H7 (cell line): Measurements from ENCODE around the gene LGALS4. TPM values are rescaled to one million over a fixed set of nuclear protein-coding genes. Genes with fewer than 3 reads are reported as not detected.
"Not testable (repeated sequence)": the region's sequence is repeated elsewhere in the genome, so short reads cannot be mapped to it uniquely, and the experiment has no call there.

Source experiments
- DNase-seq: peaks from one replicate; pipeline ENCODE4 v3.0.0; 2012
- H3K27me3 ChIP-seq: 2 replicates; pipeline ENCODE4 v1.6.0; 2011; ENCODE audit warnings: mild to moderate bottlenecking, low read length; ENCODE audit not compliant: control insufficient read depth, insufficient read depth
- H3K36me3 ChIP-seq: replicated peaks from 2 replicates; pipeline ENCODE4 v1.5.1; 2011; ENCODE audit warnings: low read length; ENCODE audit not compliant: control insufficient read depth, insufficient read depth
- H3K4me3 ChIP-seq: 2 replicates; pipeline ENCODE4 v1.5.1; 2011; ENCODE audit warnings: low read depth, mild to moderate bottlenecking, control low read depth, low read length, moderate library complexity; ENCODE audit not compliant: insufficient read depth
- total RNA-seq: library from RNA; depleted of rRNA; stranded (reverse); fragments of >200 nt; shearing (Covaris generic); gene quantifications from 2 replicates; pipeline ENCODE4 v1.2.3, GENCODE V29; 2014

LGALS4 gene
- total RNA-seq, 1 experiment from 2014 or later: not detected

DNA sequence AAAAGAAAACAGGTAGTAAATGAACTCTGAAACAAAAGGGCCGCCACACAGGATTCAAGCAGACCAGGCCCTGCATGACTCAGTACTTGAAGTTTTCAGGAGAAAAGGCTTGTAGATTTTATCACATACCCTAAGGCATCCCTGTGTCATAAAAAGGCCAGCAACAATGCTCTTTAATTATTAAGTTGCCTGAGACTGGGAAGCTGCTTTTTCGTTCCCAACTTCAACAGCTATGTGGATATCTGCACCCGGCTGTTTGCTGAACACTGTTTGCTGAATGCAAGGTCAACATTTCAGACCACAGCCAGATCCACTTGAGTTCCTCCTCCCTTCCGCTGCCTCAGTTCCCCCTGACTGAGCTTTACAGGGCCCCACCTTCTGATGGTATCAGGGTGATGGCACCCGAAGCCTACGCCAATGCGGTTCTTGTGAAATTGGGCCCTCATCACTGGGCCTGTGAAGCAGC lies 24.9 kb upstream of the LGALS4 start:
- Histone ChIP-seq H3K4me3 (no peak overlapping the region), H3K27me3 (no peaks in the 10 kb centered on the region), H3K36me3 (peaks cover 61% of the 10 kb centered on the region)
- DNase-seq: peak; percentile 21

DNA sequence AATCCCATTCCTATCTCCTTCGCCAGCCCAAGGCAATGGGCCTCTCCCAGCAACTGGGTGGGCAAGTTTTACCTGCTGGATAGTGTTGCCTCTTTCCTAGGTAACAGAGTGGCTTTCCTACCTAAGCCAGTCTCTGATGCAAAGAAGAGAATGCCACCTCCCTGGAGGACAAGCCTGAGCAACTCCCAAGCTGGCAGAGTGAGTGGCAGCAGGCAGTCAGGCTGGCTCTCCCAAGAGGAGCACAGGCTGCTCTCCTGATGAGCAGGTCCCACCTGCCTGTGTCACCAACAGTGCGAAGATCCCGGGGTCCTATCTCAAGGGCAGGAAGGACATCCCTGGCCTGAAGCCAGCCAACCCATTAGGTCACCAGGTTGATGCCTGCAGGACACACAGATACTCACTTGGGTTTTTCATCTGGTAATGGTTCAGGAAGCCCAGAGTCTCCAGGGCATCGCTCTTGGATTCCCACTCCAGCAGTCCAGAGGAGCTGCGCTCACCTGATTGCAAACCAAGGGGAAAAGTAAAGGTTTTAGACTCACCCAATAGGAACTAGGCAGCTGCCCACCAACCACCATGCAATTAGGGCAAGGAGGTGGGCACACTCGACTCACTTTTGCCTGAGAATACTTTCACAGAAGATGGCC lies 24.4 kb upstream of the LGALS4 start:
- peak; percentile 21 for DNase-seq
- peaks cover 55% of the 10 kb centered on the region for H3K36me3 ChIP-seq

DNA sequence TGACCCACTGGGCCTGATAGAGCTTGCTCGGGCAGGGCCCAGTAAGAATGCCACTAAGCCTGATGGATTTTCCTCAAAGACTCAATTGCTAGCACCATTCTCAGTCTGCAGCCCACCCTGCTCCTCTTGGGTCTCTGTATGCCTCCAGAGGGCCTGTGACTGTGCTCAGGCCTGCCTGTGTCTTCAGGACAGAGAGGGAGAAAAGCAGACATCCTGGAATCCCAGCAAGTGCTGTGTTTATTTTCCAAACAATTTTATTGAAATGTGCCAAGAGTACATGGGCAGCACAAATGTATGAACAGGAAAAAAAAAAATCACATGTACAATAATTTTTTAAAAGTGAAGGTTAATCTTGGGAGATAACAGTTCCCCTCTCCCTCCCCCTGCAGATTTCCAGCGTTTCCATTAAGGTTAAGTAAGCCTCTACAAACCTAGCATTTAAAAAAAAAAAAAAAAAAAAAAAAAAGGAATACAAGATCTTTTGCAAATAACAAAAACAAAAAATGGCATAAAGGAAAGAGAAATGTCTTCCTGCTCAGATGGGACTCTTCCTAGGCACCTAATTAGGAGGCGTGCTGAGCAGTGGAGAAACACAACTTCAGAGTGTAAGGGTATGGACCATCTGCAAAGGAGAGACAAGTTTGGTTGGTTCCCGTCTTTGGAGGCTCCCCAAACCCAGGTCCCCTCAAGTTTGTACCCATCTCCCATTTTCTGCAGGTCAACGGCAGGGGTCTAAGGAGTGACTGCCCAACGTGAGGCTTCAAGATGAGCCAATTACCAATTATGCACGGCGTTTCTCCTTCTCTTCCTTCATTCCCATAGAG lies 23.6 kb upstream of the LGALS4 start:
- no peaks in the 10 kb centered on the region for H3K27me3 ChIP-seq
- peak; percentile 14 for DNase-seq
- peaks cover 51% of the 10 kb centered on the region for H3K36me3 ChIP-seq
- no peak overlapping the region for H3K4me3 ChIP-seq

More for the DNA sequence above, 24.4 kb upstream of the LGALS4 start:
- Histone ChIP-seq H3K4me3 (no peak overlapping the region), H3K27me3 (no peaks in the 10 kb centered on the region)

DNA sequence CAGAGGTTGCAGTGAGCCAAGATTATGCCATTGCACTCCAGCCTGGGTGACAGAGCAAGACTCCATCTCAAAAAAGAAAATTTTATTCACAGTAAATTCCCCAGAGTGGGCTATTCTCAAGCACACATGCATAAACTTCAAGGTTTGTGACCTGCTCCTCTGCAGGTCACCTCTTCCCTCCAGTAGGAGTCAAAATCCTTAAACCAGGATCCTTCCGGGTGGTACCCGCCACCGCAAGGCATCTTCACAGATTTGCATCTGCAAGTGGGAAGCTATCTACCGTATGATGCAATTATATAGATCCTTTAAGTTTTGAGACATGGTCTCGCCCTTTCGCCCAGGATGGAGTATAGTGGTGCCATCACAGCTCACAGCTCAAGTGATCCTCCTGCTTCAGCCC lies 21.8 kb upstream of the LGALS4 start:
- DNase-seq: peak; percentile 24
- peaks cover 41% of the 10 kb centered on the region for H3K36me3 ChIP-seq

DNA sequence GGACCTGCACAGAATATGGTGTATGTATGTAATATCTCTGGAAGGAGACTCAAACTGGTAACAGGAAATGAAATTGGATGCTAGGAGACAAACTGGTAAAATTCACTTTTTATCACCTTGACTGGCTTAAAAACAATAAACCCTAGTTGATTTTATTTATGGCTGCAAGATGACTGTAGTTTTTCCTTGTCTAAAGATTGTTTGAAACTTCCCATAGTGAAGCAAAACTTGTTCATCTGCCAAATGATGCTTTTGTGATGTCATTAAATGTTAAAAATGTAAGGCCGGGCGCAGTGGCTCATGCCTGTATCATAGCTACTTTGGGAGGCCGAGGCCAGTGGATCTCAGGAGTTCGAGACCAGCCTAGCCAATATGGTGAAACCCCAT lies 21.4 kb upstream of the LGALS4 start:
- H3K4me3 ChIP-seq: no peak overlapping the region
- no peak for DNase-seq
- H3K36me3 ChIP-seq: peaks cover 36% of the 10 kb centered on the region
- H3K27me3 ChIP-seq: no peaks in the 10 kb centered on the region

More for the DNA sequence above, 21.8 kb upstream of the LGALS4 start:
- Histone ChIP-seq H3K27me3 (no peaks in the 10 kb centered on the region), H3K4me3 (no peak overlapping the region)

DNA sequence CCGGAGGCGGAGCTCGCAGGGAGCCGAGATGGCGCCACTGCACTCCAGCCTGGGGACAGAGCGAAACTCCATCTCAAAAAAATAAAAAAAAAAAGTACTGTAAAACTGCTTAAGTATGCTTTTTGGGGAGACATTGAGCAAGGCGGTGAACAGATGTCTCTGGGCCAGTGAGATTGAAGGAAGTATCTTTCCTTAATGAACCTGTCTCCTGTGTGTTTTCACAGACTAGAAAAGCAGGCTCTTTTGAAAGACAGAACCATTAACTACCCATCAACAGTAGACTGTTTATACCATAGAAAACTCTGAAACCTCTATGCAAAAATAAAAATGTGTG lies 20.3 kb upstream of the LGALS4 start:
- no peaks in the 10 kb centered on the region for H3K27me3 ChIP-seq
- H3K36me3 ChIP-seq: peaks cover 26% of the 10 kb centered on the region
- H3K4me3 ChIP-seq: no peak overlapping the region
- DNase-seq: peak; percentile 27

DNA sequence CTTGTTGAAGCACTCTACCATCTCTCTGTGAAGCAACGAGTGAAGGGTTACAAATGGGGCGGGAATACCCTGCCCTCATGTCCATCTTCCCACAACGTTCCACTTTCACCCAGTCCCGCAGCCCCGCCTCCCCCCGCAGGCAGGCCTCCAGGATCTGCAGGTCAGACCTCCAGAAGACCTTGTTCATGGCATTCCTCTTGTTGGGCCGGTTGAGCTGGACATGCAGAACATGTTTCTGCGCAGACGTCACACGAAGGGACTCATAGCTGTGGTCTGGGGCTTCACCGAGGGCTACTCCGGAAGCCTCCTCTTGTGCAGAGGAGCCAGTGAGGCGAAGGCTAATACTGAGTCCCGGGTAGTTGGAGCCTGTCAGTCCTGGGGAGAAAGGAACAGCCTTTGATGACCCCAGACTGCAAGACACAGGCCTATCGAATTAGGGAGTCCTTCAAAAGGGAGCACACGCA lies 18.4 kb upstream of the LGALS4 start:
- peak; percentile 65 for DNase-seq
- Histone ChIP-seq H3K36me3 (peaks cover 16% of the 10 kb centered on the region), H3K27me3 (no peaks in the 10 kb centered on the region), H3K4me3 (peak overlapping the region; percentile 88)

DNA sequence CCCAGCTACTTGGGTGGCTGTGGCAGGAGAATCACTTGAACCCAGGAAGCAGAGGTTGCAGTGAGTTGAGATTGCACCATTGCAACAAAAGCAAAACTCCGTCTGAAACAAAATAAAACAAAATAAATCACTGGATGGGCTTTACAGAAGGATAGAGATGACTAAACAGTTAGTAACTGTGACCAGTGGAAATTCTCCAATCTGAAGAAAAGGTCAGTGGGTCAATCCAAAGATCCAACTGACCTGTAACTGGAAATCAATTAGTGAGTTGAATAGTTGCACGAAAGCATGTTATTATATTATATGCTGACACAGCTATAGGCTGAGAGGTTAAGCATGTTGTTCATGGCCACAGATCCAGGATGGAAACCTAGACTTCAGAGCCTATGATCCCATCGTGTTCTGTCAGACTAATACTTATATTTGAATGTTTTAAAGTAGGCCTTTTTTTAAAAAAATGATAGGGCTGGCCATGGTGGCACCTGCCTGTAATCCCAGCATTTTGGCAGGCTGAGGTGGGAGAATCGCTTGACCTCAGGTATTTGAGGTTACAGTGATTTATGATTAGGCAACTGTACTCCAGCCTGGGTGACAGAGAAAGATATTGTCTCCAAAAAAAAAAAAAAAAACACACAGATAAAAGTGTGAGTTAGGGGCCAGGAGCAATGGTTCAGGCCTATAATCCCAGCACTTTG lies 17.4 kb upstream of the LGALS4 start:
- Histone ChIP-seq H3K27me3 (no peaks in the 10 kb centered on the region), H3K4me3 (no peak overlapping the region), H3K36me3 (peaks cover 10% of the 10 kb centered on the region)
- DNase-seq: no peak

DNA sequence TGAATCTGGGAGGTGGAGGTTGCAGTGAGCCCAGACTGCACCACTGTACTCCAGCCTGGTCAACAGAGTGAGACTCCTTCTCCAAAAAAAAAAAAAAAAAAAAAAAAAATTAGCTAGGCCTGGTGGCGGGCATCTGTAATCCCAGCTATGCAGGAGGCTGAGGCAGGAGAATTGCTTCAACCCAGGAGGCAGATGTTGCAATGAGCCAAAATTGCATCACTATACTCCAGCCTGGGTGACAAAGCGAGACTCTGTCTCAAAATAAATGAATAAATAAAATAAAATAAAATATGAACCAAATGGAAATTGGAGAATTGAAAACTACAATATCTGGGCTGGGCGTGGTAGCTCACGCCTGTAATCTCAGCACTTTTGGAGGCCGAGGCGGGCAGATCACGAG lies 16.5 kb upstream of the LGALS4 start:
- DNase-seq, H3K27me3 ChIP-seq, H3K4me3 ChIP-seq: not testable (repeated sequence)
- peaks cover 10% of the 10 kb centered on the region for H3K36me3 ChIP-seq

DNA sequence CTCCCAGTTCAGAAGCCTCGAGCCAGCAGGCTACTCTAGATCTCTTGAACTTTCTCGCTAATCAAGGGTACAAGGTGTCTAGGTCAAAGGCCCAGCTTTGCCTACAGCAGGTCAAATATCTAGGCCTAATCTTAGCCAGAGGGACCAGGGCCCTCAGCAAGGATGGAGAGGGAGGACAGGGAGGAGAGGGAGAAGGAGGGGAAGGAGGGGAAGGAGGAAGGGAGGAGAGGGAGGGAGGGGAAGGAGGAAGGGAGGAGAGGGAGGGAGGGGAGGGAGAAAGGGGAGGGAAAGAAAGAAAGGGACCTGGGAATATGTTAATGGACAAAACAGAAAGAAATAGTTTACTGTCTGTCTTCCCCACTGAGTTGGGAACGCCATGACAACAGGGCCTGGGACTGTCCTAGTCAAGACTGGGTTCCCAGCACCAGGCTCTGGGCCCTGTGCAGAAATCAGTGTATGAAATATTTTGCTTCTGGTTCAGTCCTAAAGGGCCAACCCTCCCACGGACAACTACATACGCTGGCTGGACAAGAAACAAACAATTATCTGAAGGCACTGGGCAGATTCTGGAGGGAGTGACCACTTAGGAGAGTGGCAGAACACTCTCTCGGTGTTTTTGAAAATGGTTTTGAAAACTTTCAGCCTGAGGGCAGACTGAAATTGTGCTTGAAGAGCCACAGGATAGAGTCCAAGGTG lies 14.3 kb upstream of the LGALS4 start:
- peaks cover 12% of the 10 kb centered on the region for H3K36me3 ChIP-seq
- DNase-seq: peak; percentile 30
- no peaks in the 10 kb centered on the region for H3K27me3 ChIP-seq
- no peak overlapping the region for H3K4me3 ChIP-seq

DNA sequence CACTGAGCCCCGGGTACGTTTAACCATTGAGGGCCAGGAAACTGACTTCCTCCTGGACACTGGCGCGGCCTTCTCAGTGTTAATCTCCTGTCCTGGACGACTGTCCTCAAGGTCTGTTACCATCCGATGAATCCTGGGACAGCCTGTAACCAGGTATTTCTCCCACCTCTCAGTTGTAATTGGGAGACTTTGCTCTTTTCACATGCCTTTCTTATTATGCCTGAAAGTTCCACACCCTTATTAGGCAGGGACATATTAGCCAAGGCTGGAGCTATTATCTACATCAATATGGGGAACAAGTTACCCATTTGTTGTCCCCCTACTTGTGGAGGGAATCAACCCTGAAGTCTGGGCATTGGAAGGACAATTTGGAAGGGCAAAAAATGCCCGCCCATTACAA lies 13.2 kb upstream of the LGALS4 start:
- DNase-seq, H3K4me3 ChIP-seq, H3K27me3 ChIP-seq: not testable (repeated sequence)
- peaks cover 12% of the 10 kb centered on the region for H3K36me3 ChIP-seq

DNA sequence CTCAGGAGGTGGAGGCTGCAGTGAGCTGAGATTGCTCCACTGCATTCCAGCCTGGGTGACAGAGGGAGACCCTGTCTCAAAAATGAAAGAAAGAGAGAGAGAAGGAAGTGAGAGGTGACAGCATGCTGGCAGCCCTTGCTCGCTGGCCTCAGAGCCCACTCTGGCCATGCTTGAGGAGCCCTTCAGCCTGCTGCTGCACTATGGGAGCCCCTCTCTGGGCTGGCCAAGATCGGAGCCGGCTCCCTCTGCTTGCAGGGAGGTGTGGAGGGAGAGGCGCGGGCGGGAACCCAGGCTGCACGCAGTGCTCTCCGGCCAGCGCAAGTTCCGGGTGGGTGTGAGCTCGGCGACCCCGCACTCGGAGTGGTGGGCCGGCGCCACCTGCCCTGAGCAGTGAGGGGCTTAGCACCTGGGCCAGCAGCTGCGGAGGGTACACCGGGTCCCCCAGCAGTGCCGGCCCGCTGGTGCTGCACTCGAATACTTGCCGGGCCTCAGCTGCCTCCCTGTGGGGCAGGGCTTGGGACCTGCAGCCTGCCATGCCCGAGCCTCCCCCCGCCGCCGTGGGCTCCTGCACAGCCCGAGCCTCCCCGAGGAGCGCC lies 8.6 kb upstream of the LGALS4 start:
- DNase-seq, H3K4me3 ChIP-seq: not testable (repeated sequence)

DNA sequence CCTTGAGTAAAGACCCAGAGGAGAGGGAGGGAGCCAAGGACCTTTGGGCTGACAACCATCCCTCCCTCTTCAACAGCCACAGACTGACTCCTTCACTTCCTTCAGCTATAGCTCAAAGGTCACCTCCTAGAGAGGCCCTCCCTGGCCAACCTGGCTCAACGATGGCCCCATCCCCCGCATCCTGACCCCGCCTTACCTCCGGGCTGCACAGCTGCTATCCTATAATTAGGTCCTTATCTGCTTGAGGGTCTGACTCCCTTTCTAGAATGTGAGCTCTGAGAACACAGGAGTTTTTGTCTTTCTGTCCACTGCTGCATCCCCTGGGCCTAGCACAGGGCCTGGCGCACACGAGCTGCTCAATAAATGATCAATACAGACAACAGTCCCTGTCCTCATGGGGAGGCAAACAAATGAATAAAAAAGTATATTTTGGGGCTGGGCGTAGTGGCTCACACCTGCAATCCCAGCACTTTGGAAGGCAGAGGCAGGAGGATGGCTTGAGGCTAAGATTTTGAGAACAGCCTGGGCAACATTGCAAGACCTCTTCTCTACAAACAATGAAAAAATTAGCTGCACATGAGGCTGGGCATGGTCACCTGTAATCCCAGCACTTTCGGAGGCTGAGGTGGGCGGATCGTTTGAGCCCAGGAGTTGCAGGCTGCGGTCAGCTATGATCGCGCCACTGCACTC lies 6.6 kb upstream of the LGALS4 start:
- Histone ChIP-seq H3K4me3 (no peak overlapping the region), H3K36me3 (peaks cover 5% of the 10 kb centered on the region), H3K27me3 (no peaks in the 10 kb centered on the region)
- DNase-seq: peak; percentile 61

More for the DNA sequence above, 8.6 kb upstream of the LGALS4 start:
- not testable (repeated sequence) for H3K27me3 ChIP-seq, H3K36me3 ChIP-seq
